H9 (cell line): ENCODE measurements around the gene DGKG. TPM values are rescaled to one million over a fixed set of nuclear protein-coding genes. Genes with fewer than 3 reads are reported as not detected.

ENCODE experiments used
- DNase-seq: peaks from one replicate; pipeline ENCODE4 v3.0.0-alpha.2; 2017
- H2AFZ ChIP-seq: one replicate; pipeline ENCODE4 v1.6.1; 2013; ENCODE audit warnings: mild to moderate bottlenecking, low read length, control low read depth, moderate library complexity
- H2AK5ac ChIP-seq: 2 replicates; pipeline ENCODE4 v1.6.1; 2013; ENCODE audit warnings: low read length, control low read depth, mixed read lengths; ENCODE audit not compliant: insufficient read length
- H2BK120ac ChIP-seq: one replicate; pipeline ENCODE4 v1.6.1; 2013; ENCODE audit warnings: low read depth, mild to moderate bottlenecking, low read length, control low read depth, inconsistent platforms; ENCODE audit not compliant: poor library complexity, severe bottlenecking
- H2BK12ac ChIP-seq: 2 replicates; pipeline ENCODE4 v1.6.1; 2013; ENCODE audit warnings: low read length, control low read depth, mixed read lengths, low read depth; ENCODE audit not compliant: insufficient read length
- H2BK15ac ChIP-seq: 2 replicates; pipeline ENCODE4 v1.6.1; 2013; ENCODE audit warnings: low read depth, low read length, control low read depth
- H2BK20ac ChIP-seq: one replicate; pipeline ENCODE4 v1.6.1; 2013; ENCODE audit warnings: low read depth, mild to moderate bottlenecking, low read length, control low read depth, inconsistent platforms; ENCODE audit not compliant: poor library complexity, severe bottlenecking
- H2BK5ac ChIP-seq: 2 replicates; pipeline ENCODE4 v1.6.1; 2013; ENCODE audit warnings: low read length, control low read depth, mixed read lengths; ENCODE audit not compliant: insufficient read length
- H3K14ac ChIP-seq: 2 replicates; pipeline ENCODE4 v1.6.1; 2013; ENCODE audit warnings: low read length, control low read depth; ENCODE audit not compliant: insufficient read depth
- H3K18ac ChIP-seq: 2 replicates; pipeline ENCODE4 v1.6.1; 2013; ENCODE audit warnings: low read depth, mild to moderate bottlenecking, mixed read lengths, low read length, control low read depth; ENCODE audit not compliant: insufficient read length
- H3K23ac ChIP-seq: 2 replicates; pipeline ENCODE4 v1.6.1; 2013; ENCODE audit warnings: low read length, control low read depth, mixed read lengths, low read depth; ENCODE audit not compliant: insufficient read length
- H3K23me2 ChIP-seq: 2 replicates; pipeline ENCODE4 v1.6.1; 2013; ENCODE audit warnings: low read depth, mild to moderate bottlenecking, mixed read lengths, low read length, control low read depth; ENCODE audit not compliant: insufficient read length, poor library complexity, severe bottlenecking
- H3K27ac ChIP-seq: 2 replicates; pipeline ENCODE4 v1.5.1; 2013; ENCODE audit warnings: low read length, control low read depth, mixed read lengths, low read depth; ENCODE audit not compliant: insufficient read length
- H3K27me3 ChIP-seq: 2 replicates; pipeline ENCODE4 v1.6.1; 2013; ENCODE audit warnings: low read length, control low read depth, inconsistent platforms; ENCODE audit not compliant: insufficient read depth
- H3K4ac ChIP-seq: 2 replicates; pipeline ENCODE4 v1.6.1; 2013; ENCODE audit warnings: low read depth, mild to moderate bottlenecking, control low read depth, inconsistent platforms, low read length, moderate library complexity
- H3K4me1 ChIP-seq: 2 replicates; pipeline ENCODE4 v1.6.1; 2013; ENCODE audit warnings: low read length, control low read depth, inconsistent platforms; ENCODE audit not compliant: insufficient read depth
- H3K4me2 ChIP-seq: 2 replicates; pipeline ENCODE4 v1.6.1; 2013; ENCODE audit warnings: low read length, control low read depth, mixed read lengths; ENCODE audit not compliant: insufficient read length, insufficient read depth
- H3K56ac ChIP-seq: 2 replicates; pipeline ENCODE4 v1.6.1; 2013; ENCODE audit warnings: low read depth, mild to moderate bottlenecking, mixed read lengths, low read length, control low read depth; ENCODE audit not compliant: insufficient read length
- H3K79me1 ChIP-seq: 2 replicates; pipeline ENCODE4 v1.6.1; 2013; ENCODE audit warnings: low read depth, mild to moderate bottlenecking, moderate library complexity, low read length, control low read depth, inconsistent platforms; ENCODE audit not compliant: insufficient read depth, poor library complexity, severe bottlenecking
- H3K79me2 ChIP-seq: 2 replicates; pipeline ENCODE4 v1.6.1; 2013; ENCODE audit warnings: low read length, control low read depth, inconsistent platforms; ENCODE audit not compliant: insufficient read depth
- H3K9ac ChIP-seq: 2 replicates; pipeline ENCODE4 v1.6.1; 2013; ENCODE audit warnings: low read length, control low read depth, mixed read lengths; ENCODE audit not compliant: insufficient read length; ENCODE audit errors: extremely low read depth
- H3K9me3 ChIP-seq: one replicate; pipeline ENCODE4 v1.6.1; 2013; ENCODE audit warnings: low read depth, low read length, inconsistent platforms; ENCODE audit not compliant: control insufficient read depth
- H3T11ph ChIP-seq: one replicate; pipeline ENCODE4 v1.6.1; 2013; ENCODE audit warnings: mild to moderate bottlenecking, low read length, control low read depth, inconsistent platforms
- H4K20me1 ChIP-seq: one replicate; pipeline ENCODE4 v1.6.1; 2013; ENCODE audit not compliant: control insufficient read depth, insufficient read length, insufficient read depth
- H4K5ac ChIP-seq: 2 replicates; pipeline ENCODE4 v1.6.1; 2013; ENCODE audit warnings: low read depth, mild to moderate bottlenecking, mixed read lengths, low read length, control low read depth; ENCODE audit not compliant: insufficient read length
- H4K8ac ChIP-seq: replicated peaks from 2 replicates; pipeline ENCODE4 v1.6.1; 2013; ENCODE audit warnings: low read length, control low read depth, mixed read lengths, low read depth; ENCODE audit not compliant: insufficient read length
- H4K91ac ChIP-seq: 2 replicates; pipeline ENCODE4 v1.6.1; 2013; ENCODE audit warnings: low read depth, mild to moderate bottlenecking, moderate library complexity, mixed read lengths, low read length, control low read depth; ENCODE audit not compliant: insufficient read length
- H3K27ac Mint-ChIP-seq, 3 experiments: 2 replicates in 2 of 3; 3 replicates in 1 of 3; pipeline ENCODE4 v1.8.0; 2020 to 2021; ENCODE audit warnings: mixed read lengths in 3 of 3, mild to moderate bottlenecking in 1 of 3, moderate library complexity in 1 of 3
- H3K27me3 Mint-ChIP-seq: 2 replicates; pipeline ENCODE4 v1.8.0; 2021; ENCODE audit warnings: low read depth, mild to moderate bottlenecking, moderate library complexity, mixed read lengths
- H3K36me3 Mint-ChIP-seq, 3 experiments: 2 replicates in 2 of 3; 3 replicates in 1 of 3; pipeline ENCODE4 v1.8.0; 2020 to 2021; ENCODE audit warnings: low read depth in 3 of 3, mixed read lengths in 3 of 3; ENCODE audit not compliant: insufficient read depth in 1 of 3
- H3K4me1 Mint-ChIP-seq, 2 experiments: 2 replicates each; pipeline ENCODE4 v1.8.0; 2020; ENCODE audit warnings: mixed read lengths in 2 of 2
- H3K4me3 Mint-ChIP-seq, 2 experiments: 2 replicates in 1 of 2; 3 replicates in 1 of 2; pipeline ENCODE4 v1.8.0; 2020 to 2021; ENCODE audit warnings: mild to moderate bottlenecking in 2 of 2, mixed read lengths in 2 of 2, moderate library complexity in 1 of 2
- H3K9me3 Mint-ChIP-seq, 2 experiments: 2 replicates in 1 of 2; 3 replicates in 1 of 2; pipeline ENCODE4 v1.8.0; 2020; ENCODE audit warnings: mild to moderate bottlenecking in 2 of 2, mixed read lengths in 2 of 2, moderate library complexity in 1 of 2
- WGBS: extraction: QIAGEN DNeasy Blood & Tissue Kit; methylation state at CpG from one replicate; pipeline ENCODE4 v1.1.7; 2013; ENCODE audit warnings: missing lambda C conversion rate, low lambda C conversion rate, mixed read lengths; ENCODE audit not compliant: insufficient read length; ENCODE audit errors: extremely low coverage; 5-methylcytosine and 5-hydroxymethylcytosine counted together
- total RNA-seq: library from RNA; stranded (reverse); gene quantifications from 2 replicates; pipeline ENCODE4 v1.2.1, GENCODE V29; 2021
- TF ChIP-seq, protein P1 (sequence below): fragments of 200-600 bp; sonication (generic); conservative IDR thresholded peaks from 3 replicates; pipeline ENCODE4 v1.8.0; 2021; ENCODE audit warnings: antibody characterized with exemption, mild to moderate bottlenecking

DGKG gene
- total RNA-seq, 1 experiment from 2014 or later: not detected

DNA sequence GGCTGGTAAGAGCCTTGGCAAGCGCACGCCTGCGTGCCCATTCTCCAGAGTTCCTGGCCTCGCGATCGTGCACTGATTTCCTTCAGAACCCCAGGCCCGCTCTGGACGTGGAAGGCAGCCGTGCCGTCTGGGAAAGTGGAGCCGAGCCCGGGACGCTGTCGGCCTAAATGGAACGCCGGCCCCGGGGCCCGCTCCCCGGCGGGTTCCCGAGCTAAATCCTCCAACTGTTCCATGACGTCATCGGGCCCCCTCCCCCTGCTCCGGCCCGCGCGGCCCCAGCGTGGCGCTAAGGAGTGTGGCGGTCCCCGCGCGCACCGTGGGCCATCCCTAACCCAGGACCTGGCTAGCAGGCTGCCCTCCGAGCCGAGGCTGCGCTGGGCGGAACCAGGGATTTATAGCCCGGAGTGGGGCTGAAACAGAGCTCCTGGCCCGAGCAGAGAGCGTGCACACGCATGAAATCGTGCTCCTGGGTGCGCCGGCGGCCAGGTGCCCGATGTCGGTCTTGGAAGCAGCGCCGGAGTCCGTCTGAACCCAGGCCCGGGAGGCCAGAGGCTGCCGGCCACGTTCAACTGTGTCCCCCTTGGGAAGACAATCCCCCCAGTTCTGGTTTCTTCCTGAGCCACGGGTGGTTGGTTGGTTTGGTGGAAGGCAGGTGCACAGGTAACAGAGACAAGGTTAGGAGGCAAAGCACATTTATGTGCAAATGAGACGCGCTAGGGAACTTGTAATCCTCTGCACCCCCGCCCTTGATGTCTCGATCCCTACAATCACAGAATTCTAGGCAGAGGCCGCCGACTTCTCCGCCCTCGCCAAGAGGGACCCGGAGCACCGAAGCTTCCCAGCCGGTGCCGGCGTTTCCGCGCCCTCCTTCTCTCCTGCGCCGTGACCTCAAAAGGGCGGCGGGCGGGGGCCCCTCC, 168.2 kb downstream of the DGKG start:
- H3K14ac ChIP-seq: peak overlapping the region; percentile 97
- H3K4me3 Mint-ChIP-seq: peak overlapping the region; percentile 51 to 76
- no peak overlapping the region for H2AK5ac ChIP-seq
- peak; percentile 77 for DNase-seq
- H2BK20ac ChIP-seq: no peak overlapping the region
- peak overlapping the region; percentile 80 for H3K4me2 ChIP-seq
- peak overlapping the region; percentile 74 for H4K5ac ChIP-seq
- peak overlapping the region; percentile 90 for H2BK12ac ChIP-seq
- H3K4ac ChIP-seq: no peak overlapping the region
- H4K91ac ChIP-seq: peak overlapping the region; percentile 83
- H3K4me1 ChIP-seq: no peaks in the 10 kb centered on the region
- H2BK5ac ChIP-seq: no peak overlapping the region
- no peaks in the 10 kb centered on the region for H3K36me3 Mint-ChIP-seq
- no peak overlapping the region for H3K23ac ChIP-seq
- TF ChIP-seq, protein P1, sequence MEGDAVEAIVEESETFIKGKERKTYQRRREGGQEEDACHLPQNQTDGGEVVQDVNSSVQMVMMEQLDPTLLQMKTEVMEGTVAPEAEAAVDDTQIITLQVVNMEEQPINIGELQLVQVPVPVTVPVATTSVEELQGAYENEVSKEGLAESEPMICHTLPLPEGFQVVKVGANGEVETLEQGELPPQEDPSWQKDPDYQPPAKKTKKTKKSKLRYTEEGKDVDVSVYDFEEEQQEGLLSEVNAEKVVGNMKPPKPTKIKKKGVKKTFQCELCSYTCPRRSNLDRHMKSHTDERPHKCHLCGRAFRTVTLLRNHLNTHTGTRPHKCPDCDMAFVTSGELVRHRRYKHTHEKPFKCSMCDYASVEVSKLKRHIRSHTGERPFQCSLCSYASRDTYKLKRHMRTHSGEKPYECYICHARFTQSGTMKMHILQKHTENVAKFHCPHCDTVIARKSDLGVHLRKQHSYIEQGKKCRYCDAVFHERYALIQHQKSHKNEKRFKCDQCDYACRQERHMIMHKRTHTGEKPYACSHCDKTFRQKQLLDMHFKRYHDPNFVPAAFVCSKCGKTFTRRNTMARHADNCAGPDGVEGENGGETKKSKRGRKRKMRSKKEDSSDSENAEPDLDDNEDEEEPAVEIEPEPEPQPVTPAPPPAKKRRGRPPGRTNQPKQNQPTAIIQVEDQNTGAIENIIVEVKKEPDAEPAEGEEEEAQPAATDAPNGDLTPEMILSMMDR: no peak
- peak overlapping the region; percentile 80 for H4K8ac ChIP-seq
- H3K23me2 ChIP-seq: peaks cover 13% of the 10 kb centered on the region
- no peaks in the 10 kb centered on the region for H3K79me2 ChIP-seq
- WGBS: no CpG with 5 or more reads among the region's 75 CpGs
- no peak overlapping the region for H3T11ph ChIP-seq
- H3K9ac ChIP-seq: peak overlapping the region; percentile 73
- peak overlapping the region in 1 of 3 experiments; percentile 88; a peak in 2 of 7 replicates for H3K27ac Mint-ChIP-seq
- H3K79me1 ChIP-seq: no peaks in the 10 kb centered on the region
- H3K27me3 Mint-ChIP-seq: no peaks in the 10 kb centered on the region
- peak overlapping the region; percentile 12 for H2BK120ac ChIP-seq
- H3K18ac ChIP-seq: peak overlapping the region; percentile 97
- H2BK15ac ChIP-seq: no peak overlapping the region
- peaks cover 14 to 18% of the 10 kb centered on the region in 2 experiments for H3K4me1 Mint-ChIP-seq
- H2AFZ ChIP-seq: no peak overlapping the region
- H3K27me3 ChIP-seq: peaks cover 15% of the 10 kb centered on the region
- no peaks in the 10 kb centered on the region; a peak in 2 of 5 replicates for H3K9me3 Mint-ChIP-seq
- no peaks in the 10 kb centered on the region for H4K20me1 ChIP-seq
- H3K27ac ChIP-seq: no peak overlapping the region
- no peaks in the 10 kb centered on the region for H3K9me3 ChIP-seq
- H3K56ac ChIP-seq: no peak overlapping the region
